Fibroblast of lung (primary cell): ENCODE results near the gene RGL4. TPM values are rescaled to one million over a fixed set of nuclear protein-coding genes. Genes with fewer than 3 reads are reported as not detected.

Experiments used
- DNase-seq, 2 donors: peaks; one replicate each; pipeline versions ENCODE4 v3.0.0 to v3.0.0-alpha.2; 2010; ENCODE audit warnings: low read depth in 2 of 2
- H2AFZ ChIP-seq: 2 replicates; pipeline ENCODE4 v1.5.1; 2012; ENCODE audit warnings: low read length, control low read depth, inconsistent platforms
- H3K27ac ChIP-seq: 2 replicates; pipeline ENCODE4 v1.5.1; 2011; ENCODE audit warnings: low read length, control low read depth; ENCODE audit not compliant: insufficient read depth
- H3K27me3 ChIP-seq: 2 replicates; pipeline ENCODE4 v1.5.1; 2011; ENCODE audit warnings: mild to moderate bottlenecking, low read length; ENCODE audit not compliant: control insufficient read depth, insufficient read depth
- H3K36me3 ChIP-seq: 2 replicates; pipeline ENCODE4 v1.5.1; 2011; ENCODE audit warnings: low read length; ENCODE audit not compliant: control insufficient read depth, insufficient read depth
- H3K4me1 ChIP-seq: 2 replicates; pipeline ENCODE4 v1.5.1; 2011; ENCODE audit warnings: low read length; ENCODE audit not compliant: control insufficient read depth, insufficient read depth; ENCODE audit errors: extremely low read depth
- H3K4me2 ChIP-seq: 2 replicates; pipeline ENCODE4 v1.5.1; 2011; ENCODE audit warnings: low read length, control low read depth; ENCODE audit not compliant: insufficient read depth; ENCODE audit errors: extremely low read depth
- H3K4me3 ChIP-seq, 4 experiments: fragments of 200-600 bp in 1 of 4; sonication (generic) in 1 of 4; replicated peaks in 1 of 4; 2 replicates each; pipeline ENCODE4 v1.5.1; 2011 to 2016; ENCODE audit warnings: low read length in 4 of 4, low read depth in 3 of 4, mild to moderate bottlenecking in 3 of 4, control low read depth in 2 of 4, inconsistent platforms in 1 of 4, mixed read lengths in 1 of 4; ENCODE audit not compliant: insufficient read depth in 1 of 4; ENCODE audit errors: control extremely low read depth in 1 of 4
- H3K79me2 ChIP-seq: 2 replicates; pipeline ENCODE4 v1.5.1; 2012; ENCODE audit warnings: mild to moderate bottlenecking, low read length, inconsistent platforms; ENCODE audit not compliant: control insufficient read depth, insufficient read depth
- H3K9ac ChIP-seq: 2 replicates; pipeline ENCODE4 v1.5.1; 2011; ENCODE audit warnings: mild to moderate bottlenecking, low read length, control low read depth; ENCODE audit not compliant: insufficient read depth
- H3K9me3 ChIP-seq: 2 replicates; pipeline ENCODE4 v1.5.1; 2012; ENCODE audit warnings: low read depth, low read length; ENCODE audit not compliant: control insufficient read depth, insufficient read depth
- H4K20me1 ChIP-seq: 2 replicates; pipeline ENCODE4 v1.5.1; 2011; ENCODE audit warnings: low read length; ENCODE audit not compliant: control insufficient read depth, insufficient read depth; ENCODE audit errors: extremely low read depth
- CTCF ChIP-seq, 2 donors: IDR thresholded peaks in 1 of 2; conservative IDR thresholded peaks in 1 of 2; 1 replicate in 1 of 2; 2 replicates in 1 of 2; pipeline ENCODE4 v1.5.1; 2011 to 2012; ENCODE audit warnings: low read length in 2 of 2, control low read depth in 1 of 2, inconsistent platforms in 1 of 2, low read depth in 1 of 2, mild to moderate bottlenecking in 1 of 2
- EZH2 ChIP-seq: IDR thresholded peaks from 2 replicates; pipeline ENCODE4 v1.5.1; 2012; ENCODE audit warnings: low read length, control low read depth, mild to moderate bottlenecking; ENCODE audit errors: missing control alignments
- polyA plus RNA-seq, 2 donors: library from polyadenylated mRNA; depleted of rRNA in 1 of 2; stranded (reverse) in 1 of 2; unstranded in 1 of 2; fragments of >200 nt; gene quantifications; 2 replicates each; pipeline ENCODE4 v1.2.1, GENCODE V29; 2011 to 2012; ENCODE audit warnings: missing spikeins in 1 of 2
- total RNA-seq: library from RNA; depleted of rRNA; stranded (reverse); fragments of >200 nt; gene quantifications from 2 replicates; pipeline ENCODE4 v1.2.1, GENCODE V29; 2014

Gene RGL4
- total and polyA plus RNA-seq, 2 donors (not counting 1 experiment from before 2014, with no cell fraction given) = not detected

- H3K4me2 ChIP-seq = no peak overlapping the region
- H2AFZ ChIP-seq = no peak overlapping the region
- H3K9me3 ChIP-seq = no peaks in the 10 kb centered on the region
- no peaks in the 10 kb centered on the region for H3K27me3 ChIP-seq
- DNase-seq = no peak
- H3K4me3 ChIP-seq = no peak overlapping the region
- TF ChIP-seq EZH2 (no peak), CTCF (conservative IDR thresholded peaks at IDR 0.05 in 1 of 2, IDR thresholded peaks at IDR 0.05 in 1 of 2; ENCODE audit: low read depth in 1 of 2, low read length in 2 of 2) (no peak)
- no peak overlapping the region for H3K9ac ChIP-seq
- no peaks in the 10 kb centered on the region for H3K79me2 ChIP-seq
- H3K36me3 ChIP-seq = no peaks in the 10 kb centered on the region
- peaks cover 4% of the 10 kb centered on the region for H3K4me1 ChIP-seq
- H4K20me1 ChIP-seq = no peaks in the 10 kb centered on the region
- H3K27ac ChIP-seq = no peak overlapping the region
These were observed 7.9 kb upstream of the RGL4 start for GRCh38 chr22:23682827-23683355.

- TF ChIP-seq CTCF (conservative IDR thresholded peaks at IDR 0.05 in 1 of 2, IDR thresholded peaks at IDR 0.05 in 1 of 2; ENCODE audit: low read depth in 1 of 2, low read length in 2 of 2) = no peak
- TF ChIP-seq EZH2 = no peak
- Histone ChIP-seq H3K4me2 (no peak overlapping the region), H2AFZ (no peak overlapping the region), H3K27ac (no peak overlapping the region), H3K4me1 (peaks cover 4% of the 10 kb centered on the region), H3K9ac (no peak overlapping the region), H3K9me3 (no peaks in the 10 kb centered on the region), H3K27me3 (no peaks in the 10 kb centered on the region), H3K79me2 (no peaks in the 10 kb centered on the region), H4K20me1 (no peaks in the 10 kb centered on the region), H3K4me3 (no peak overlapping the region), H3K36me3 (no peaks in the 10 kb centered on the region)
- DNase-seq = no peak
These were observed 7.3 kb upstream of the RGL4 start for GRCh38 chr22:23683545-23683944.

GRCh38 chr22:23684026-23684425 lies 6.8 kb upstream of the RGL4 start:
- Histone ChIP-seq H3K27ac (no peak overlapping the region), H3K4me1 (peaks cover 4% of the 10 kb centered on the region), H3K27me3 (no peaks in the 10 kb centered on the region), H3K4me3 (no peak overlapping the region), H4K20me1 (no peaks in the 10 kb centered on the region), H3K9me3 (no peaks in the 10 kb centered on the region), H3K4me2 (no peak overlapping the region), H3K36me3 (no peaks in the 10 kb centered on the region), H3K9ac (no peak overlapping the region), H2AFZ (no peak overlapping the region), H3K79me2 (no peaks in the 10 kb centered on the region)
- DNase-seq = no peak
- TF ChIP-seq EZH2 = no peak
- no peak for TF ChIP-seq CTCF (conservative IDR thresholded peaks at IDR 0.05 in 1 of 2, IDR thresholded peaks at IDR 0.05 in 1 of 2; ENCODE audit: low read depth in 1 of 2, low read length in 2 of 2)
